22Rv1 (cell line): ENCODE data around the gene PLCB1.

ENCODE experiments used
- CTCF ChIP-seq: fragments of 450-650 bp; IDR thresholded peaks from 2 replicates; pipeline ENCODE4 v1.5.1; 2017; ENCODE audit warnings: mild to moderate bottlenecking
- ZFX ChIP-seq: fragments of 450-650 bp; IDR thresholded peaks from 2 replicates; pipeline ENCODE4 v1.6.1; 2017; ENCODE audit warnings: antibody characterized with exemption, borderline replicate concordance

GRCh38 chr20:8573686-8574085, 441.6 kb downstream of the PLCB1 start:
- TF ChIP-seq CTCF (no peak), ZFX (no peak)
